GM19438 (cell line): ENCODE results near the gene SLC16A12.

Source experiments
- ATAC-seq: cut with Tn5 transposase; IDR thresholded peaks from one replicate; pipeline ENCODE4 v1.9.1; 2021; ENCODE audit warnings: low read depth; ENCODE audit not compliant: unreplicated experiment

SLC16A12 gene, protein sequence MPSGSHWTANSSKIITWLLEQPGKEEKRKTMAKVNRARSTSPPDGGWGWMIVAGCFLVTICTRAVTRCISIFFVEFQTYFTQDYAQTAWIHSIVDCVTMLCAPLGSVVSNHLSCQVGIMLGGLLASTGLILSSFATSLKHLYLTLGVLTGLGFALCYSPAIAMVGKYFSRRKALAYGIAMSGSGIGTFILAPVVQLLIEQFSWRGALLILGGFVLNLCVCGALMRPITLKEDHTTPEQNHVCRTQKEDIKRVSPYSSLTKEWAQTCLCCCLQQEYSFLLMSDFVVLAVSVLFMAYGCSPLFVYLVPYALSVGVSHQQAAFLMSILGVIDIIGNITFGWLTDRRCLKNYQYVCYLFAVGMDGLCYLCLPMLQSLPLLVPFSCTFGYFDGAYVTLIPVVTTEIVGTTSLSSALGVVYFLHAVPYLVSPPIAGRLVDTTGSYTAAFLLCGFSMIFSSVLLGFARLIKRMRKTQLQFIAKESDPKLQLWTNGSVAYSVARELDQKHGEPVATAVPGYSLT

DNA sequence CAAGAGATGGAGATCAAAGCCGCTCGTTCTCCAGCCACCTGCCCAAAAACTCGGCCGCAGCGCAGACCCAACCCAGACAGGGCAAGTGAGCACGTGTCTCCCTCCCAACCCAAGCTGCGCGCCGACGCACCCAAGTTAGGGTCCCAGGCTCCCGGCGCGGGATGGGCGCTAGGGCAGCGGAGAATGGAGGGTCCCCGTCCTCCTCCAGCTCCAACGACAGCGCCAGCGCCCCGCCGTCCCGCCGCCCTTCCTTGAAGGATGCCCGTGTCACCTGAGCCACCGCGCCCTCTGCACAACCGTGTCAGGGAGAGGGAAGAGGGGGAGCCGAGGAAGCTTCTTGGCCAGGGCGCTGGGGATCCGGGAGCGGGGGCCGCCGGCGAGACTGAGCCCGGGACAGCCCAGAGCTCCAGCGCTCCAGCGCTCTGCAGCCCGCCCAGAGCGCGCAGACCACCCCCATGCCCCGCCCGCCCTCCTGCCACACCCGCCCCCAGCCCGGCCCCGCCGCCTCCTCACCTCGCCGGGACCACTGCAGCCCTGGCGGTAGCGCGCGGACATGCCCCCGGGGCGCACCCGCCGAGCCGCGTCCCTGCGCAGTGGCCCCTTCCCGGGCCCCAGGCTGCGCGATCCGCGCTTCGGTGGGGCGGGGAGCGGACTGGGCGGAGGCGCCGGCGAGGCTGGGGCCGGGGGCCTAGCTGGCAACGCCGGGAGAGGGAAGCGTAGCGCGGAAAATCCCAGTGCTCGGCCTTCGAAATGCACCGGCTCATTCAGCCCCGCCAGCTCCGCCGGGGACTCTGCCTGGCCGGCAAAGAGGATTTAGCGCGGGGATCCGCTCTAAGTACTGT is at the start of gene SLC16A12:
Gene SLC16A12 (minus strand): TSS at position 424 of the 842 bp plus-strand sequence. CDS start 73,016 bp downstream, outside the sequence.
- ATAC-seq, result no peak

DNA sequence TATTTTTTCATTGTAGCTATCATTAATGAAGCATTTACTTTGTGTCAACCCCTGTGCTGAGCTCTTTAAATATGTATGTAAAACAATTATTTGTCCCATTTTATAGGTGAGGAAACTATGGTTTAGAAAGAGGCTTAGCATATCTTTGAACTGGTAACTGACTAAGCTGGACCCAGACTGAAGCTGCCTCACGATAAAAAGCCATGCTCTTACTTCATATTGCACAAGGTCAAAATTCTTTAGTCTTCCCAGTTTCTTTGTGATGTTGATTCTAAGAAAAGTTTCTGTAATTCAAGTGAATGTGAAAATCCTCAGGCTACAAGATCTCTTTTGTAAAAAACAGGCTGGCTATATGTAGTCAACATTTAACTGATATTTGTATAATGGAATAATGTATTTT is 46.6 kb upstream of the SLC16A12 start:
- ATAC-seq, result no peak

DNA sequence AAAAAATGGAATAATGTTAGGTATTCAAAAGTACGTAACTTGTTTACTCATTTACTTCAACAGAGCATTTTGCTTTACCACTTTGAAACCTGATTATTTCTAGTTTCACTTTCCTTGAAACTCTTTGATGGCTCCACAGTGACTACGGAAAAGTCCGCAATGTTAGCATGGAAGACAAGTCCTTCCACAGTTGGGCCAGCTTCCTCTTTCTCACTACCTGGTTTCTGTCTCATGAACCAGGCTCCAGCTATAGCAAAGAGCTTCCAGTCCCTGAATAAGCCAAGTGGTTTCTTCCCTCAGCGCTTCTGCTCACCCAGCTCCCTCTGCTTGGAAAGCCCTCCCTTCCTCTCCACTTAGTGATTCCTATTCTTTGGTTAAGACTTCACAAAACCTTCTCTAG is 44.8 kb upstream of the SLC16A12 start:
- ATAC-seq, result no peak

DNA sequence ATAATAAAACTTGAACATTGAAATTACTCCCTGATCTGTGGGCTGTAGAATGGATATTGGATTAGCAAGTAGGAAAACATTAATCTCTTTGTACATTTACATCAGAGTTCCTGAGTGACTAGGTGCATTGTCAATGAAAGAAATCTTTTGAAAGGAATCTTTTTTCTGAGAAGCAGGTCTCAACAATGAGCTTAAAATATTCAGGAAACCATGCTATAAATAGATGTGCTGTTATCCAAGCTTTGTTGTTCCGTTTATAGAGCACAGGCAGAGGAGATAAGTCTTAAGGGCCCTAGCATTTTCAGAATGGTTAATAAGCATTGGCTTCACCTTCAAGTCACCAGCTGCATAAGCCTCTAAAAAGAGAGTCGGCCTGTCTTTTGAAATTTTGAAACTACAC is 41.3 kb upstream of the SLC16A12 start:
- no peak for ATAC-seq

DNA sequence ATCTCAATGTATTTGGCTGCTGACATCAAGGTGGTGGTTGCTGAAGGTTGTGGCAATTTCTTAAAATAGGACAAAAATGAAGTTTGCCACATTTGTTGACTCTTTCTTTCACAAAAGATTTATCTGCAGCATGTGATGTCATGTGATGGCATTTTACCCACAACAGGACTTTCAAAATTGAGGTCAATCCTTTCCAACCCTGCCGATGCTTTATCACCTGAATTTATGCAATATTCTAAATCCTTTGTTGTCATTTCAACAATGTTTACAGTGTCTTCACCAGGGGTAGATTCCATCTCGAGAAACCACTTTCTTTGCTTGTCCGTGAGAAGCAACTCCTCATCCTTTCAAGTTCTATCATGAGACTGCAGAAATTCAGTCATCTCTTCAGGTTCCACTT is 40.6 kb upstream of the SLC16A12 start:
- ATAC-seq, result no peak

DNA sequence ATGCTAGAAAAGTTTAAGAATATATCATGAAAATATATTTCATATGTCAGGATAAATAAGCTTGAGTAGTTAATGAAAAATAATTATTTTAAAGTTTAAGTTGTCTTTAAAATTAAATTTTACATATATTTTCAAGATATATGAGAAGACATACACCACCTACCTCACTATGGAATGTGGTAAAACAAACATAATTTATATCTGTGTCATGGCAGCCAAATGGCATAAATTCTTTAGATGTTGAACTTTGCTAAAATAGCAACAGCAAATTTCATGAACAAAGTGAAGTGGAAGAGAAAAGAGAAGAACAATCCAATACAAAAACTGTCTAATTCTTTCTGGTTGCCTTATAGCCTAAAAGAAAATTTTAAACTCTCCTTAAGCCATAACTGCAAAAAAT is 39.6 kb upstream of the SLC16A12 start:
- no peak for ATAC-seq

DNA sequence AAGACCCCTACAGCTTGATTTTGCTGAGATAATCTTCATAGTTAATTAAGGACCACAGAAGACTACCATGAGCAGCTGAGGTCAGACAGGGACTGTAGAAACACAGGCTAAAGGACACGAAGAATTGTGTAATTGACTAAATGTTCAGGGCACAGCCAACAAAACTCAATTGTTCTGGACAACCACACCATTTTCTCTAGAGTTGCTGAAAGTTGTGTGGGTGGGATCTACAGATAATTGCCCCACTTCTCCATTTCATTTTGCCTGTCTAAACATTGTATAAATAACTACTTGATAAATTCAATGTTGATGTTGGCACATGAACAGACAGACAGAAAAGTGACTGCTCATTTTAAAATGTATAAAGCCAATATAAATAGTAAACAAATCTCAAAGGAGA is 39.0 kb upstream of the SLC16A12 start:
- ATAC-seq, result no peak

DNA sequence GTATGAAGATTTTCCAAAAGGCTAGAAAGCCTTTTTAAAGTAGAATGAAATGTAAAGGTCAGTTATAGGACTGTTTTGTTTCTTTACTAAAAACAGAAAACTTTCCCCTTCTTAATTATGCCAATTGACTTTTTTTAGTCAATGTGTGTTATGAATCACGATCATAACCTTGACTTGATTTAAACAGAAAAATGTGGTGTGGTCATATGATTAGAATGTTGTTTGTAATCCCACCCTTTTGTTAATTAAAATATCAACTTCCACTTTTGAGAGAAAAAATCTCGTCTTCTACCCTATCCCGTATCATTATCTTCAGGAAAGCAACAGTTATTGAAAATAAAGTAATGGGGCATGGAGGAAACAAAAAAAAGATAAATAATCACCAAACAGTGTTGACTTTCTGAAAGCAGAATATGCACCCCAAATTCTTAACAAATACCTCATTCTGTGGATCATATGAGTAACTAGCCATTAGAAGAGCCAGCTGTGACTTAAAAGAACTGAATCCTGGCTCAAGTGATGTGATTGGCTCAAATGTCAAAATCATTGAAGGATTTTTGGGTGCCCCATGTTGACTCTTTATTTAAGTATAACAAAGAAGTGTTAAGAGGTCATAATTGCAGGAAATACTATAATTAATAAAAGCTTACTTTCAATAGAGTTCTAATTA is 32.3 kb upstream of the SLC16A12 start:
- no peak for ATAC-seq

DNA sequence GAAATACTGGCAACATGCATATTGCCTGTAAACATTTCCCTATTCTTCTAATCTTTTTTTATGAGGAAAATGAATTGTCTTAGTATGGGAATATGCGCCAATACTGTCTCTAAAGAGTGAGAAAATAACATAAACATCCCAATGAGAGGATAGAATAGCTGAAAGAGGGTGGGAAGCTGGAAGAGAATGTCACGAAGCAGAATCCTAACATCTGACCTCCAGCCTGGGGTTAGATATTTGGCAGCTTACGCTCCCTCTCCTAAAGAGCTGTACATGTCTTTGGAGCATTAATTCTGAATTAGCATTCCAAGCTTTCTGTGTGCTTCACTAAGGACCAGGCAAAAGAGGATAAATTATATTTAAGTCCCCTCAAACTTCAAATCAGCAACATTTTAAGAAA is 31.6 kb upstream of the SLC16A12 start:
- no peak for ATAC-seq

DNA sequence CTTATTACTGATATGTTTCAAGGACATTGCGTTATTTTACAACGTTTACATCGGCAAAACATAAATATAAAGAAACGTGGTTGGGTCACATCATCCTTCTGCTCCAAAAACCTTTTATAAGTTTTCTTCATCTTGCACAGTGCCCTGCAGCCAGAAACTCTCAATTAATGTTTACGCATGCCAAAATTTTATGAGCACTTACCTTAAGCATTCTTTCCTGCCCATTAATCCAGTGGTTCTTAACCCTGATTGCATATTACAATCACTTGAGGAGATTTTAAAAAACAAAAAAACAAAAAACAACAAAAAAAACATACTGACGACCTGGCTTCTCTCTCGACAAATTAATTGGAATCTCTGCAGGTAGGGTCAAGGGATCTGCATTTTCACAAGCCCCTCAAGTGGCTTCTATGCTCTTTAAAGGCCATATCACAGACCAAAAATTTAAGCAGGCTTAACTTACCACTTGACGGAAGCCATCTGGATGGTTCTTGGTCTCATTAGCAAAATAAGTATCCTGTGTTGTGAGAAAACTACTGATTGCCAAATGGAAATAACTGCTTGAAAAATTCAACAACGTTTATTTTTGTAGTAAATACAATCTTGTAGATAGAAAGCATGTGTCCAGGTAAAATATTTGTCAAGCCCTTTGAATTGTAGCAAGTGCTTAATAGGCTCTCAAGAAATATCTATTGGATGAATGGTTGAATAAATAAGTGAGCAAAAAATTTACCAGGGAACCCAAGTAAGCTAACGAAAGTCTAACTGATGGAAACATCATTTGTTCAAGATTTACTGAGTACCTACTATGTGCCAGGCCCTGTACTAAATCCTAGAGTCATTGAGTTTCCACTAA is 30.9 kb upstream of the SLC16A12 start:
- ATAC-seq, result no peak

DNA sequence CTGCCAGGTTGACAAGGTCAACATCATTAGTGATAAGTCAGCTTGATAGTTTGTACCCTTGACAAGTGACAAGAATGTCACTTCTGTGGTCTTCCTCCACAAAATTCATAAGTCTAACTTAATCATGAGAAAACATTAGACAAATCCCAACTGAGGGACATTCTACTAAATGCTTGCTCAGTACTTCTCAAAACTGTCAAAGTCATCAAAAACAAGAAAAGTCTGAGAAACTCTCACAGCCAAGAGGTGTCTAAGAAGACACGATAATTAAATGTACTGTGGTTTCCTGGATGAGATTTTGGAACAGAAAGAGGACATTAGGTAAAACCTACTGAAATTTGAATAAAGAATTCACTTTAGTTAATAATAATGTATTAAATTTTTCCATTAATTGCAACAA is 29.8 kb upstream of the SLC16A12 start:
- ATAC-seq, result no peak

DNA sequence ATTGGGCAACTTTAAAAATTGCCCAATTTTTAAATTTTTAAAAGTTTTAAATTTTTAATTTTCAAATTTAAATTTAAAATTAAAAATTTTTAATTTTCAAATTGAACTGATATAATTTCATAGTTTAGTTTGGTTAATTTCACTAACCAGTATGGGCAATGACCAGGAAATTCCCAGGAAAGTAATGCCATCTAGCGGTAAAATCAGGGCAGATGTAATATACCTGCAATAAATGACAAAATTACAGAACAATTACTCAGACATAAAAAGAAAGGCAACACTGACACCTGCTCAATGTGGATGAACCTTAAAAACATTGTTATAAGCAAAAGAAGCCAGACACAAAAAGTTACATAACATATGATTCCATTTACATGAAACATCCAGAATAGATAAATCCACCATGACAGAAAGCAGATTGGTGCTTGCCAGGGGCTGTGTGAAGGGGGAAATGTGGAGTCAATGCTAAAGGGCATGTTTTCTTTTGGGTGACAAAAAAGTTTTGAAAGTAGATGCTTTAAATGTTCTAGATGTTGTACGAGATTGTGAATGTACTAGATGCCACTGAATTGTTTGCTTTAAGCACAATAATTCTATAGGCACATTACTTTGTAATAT is 28.6 kb upstream of the SLC16A12 start:
- no peak for ATAC-seq

DNA sequence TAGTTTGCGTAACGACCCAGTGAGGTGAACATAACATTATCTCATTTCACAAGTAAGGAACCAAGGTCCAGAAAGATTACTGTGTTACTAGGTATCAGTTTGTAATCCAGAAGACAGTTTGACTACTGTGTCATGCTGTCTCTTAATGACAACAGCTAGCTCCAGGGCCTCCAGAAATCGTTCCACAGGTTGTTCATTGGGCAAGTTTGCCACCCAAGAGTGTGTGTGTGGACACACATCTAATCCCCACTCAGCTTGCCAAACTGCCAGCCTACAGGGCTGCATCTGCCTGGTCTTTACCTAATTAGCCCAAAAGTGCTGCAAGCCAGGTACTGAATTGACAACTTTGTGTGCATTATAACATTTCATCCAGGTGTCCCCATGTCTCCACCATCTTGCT is 27.9 kb upstream of the SLC16A12 start:
- no peak for ATAC-seq

DNA sequence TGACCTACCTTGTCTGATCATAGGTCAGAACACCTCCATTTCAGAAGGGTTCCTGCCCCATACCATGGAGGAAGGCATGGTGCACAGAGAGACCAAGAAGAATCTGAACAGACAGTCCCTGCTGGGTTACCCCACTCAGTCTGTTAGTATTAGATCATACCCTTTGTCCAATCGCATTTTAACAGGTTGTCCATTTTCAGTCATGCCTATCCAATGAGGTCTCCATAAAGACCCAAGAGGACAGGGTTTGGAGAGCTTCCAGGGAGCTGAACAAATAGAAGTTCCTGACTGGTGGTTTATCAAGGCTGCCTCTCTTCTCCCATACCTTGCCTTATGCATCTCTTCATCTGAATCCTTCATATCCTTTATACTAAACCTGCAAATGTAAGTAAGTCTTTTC is 21.2 kb upstream of the SLC16A12 start:
- no peak for ATAC-seq

DNA sequence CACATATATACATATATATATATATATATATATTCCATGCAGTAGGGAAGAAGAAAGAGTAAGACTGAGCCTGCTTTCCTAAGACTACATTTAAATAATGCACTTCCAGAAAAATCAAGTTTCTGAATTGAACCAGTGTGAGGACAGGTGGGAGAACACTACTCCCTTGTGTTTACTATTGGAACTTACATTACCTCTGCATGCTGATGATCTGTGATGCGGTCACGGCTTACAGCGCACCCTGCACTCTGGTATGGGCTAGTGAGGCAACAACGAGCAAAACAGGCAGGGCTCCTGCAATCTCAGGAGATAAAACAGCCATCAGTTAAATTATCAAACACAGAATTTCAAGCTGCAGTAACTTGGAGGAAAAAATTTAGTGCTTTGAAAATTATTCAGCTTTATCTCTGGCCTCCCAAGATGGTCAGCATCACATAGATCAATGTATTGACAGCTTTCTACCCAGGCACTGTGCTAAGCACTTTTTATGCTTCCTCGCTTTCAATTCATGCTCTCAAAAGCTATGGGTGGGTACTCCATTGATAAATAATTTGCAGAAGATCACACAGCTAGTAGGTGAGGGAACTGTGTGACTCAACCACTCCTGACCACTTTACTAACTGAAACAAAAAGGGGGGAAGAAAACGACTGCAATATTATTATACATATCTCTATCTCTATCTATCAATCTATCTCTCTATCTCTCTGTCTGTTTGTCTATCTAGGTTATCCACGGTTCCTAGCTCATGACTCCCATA is 20.5 kb upstream of the SLC16A12 start:
- no peak for ATAC-seq

DNA sequence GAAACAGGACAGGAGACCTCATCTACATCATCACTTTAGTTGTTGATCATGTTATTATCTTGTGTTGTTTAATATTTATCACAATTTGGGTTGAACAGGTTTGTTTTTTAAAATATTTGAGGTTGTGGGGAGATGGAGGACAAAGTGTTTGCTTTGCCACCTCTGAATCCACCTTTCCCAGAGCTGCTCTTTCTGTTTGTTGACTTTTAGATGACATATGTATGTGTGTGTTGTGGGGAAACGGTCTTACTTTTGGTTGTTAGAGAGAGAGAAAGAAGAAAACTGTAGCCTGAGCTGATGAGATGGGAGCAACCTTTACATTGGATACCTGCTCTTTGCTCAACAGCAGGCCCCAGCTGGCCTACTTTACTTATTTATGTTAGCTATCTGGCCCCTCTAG is 19.0 kb upstream of the SLC16A12 start:
- no peak for ATAC-seq

DNA sequence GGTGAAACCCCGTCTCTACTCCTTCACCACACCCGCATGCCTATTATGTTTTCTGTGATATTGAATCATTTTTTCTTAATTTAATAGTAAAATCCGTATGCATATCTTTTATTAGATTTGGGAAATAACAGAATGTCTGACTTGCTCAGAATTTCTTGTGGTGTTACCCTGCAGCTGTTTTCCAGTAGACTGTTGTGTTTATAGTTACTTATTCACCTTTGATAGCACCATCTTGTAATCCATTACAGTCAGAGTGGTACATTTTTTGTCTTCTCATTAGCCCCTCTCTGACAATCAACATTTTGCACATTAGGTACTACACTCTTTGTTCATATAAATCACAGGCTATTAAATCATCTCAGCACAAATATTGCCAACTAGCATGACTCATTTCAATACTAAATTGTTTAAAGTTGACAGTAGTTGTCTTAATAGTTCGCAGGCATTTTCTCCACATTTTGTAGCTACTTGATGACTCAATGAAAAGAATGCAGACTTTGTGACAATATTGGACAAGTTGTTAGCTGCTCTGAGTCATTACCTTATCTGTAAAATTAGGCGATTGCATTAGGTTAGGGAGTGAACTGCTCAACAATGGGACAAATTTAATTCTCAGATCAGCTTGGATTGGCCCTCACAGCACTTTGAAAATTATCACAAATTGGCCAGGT is 17.8 kb upstream of the SLC16A12 start:
- no peak for ATAC-seq

DNA sequence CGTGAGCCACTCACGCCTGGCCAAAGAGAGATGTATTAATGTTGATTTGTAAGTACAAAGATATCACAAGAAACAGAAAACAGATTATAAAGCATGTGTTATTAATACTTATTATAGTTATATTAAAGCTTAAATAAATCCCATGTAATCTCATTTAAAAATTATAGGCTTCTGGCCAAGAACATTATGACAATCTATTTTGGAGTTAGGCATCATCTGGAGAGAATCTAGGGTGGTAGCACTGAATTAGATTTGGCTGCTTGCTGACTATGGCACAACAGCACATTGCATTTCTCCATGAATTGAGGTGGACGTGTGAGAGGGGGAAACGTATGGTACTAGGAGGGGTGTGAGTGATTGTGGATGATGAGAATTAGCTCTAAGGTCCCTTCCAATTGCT is 16.8 kb upstream of the SLC16A12 start:
- no peak for ATAC-seq
